OCI-LY7 (cell line): ENCODE measurements around the gene BLNK. TPM values are rescaled to one million over a fixed set of nuclear protein-coding genes. Genes with fewer than 3 reads are reported as not detected.

Experiments
- BruUV-seq: library from RNA; stranded (reverse); fragments of 400-500 nt; replicated peaks from 2 replicates; lab custom pipeline; 2021; lab: Mats Ljungman, UMichigan
- CTCF ChIA-PET: fragments of 300-600 bp; sonication (Branson Sonifier 250); formaldehyde crosslinking; loops from one replicate; lab custom pipeline; 2022; ENCODE audit warnings: antibody characterized with exemption; ENCODE audit not compliant: unreplicated experiment; lab: Charles Lee
- POLR2A ChIA-PET: fragments of 300-600 bp; sonication (Branson Sonifier 250); formaldehyde crosslinking; loops from one replicate; lab custom pipeline; 2022; ENCODE audit warnings: antibody characterized with exemption; lab: Charles Lee
- DNase-seq: peaks from one replicate; pipeline ENCODE4 v3.0.0-alpha.2; 2015; ENCODE audit warnings: low spot score
- H2AFZ ChIP-seq: fragments of 200-600 bp; sonication (generic), shearing (Covaris generic); 2 replicates; pipeline ENCODE4 v1.6.1; 2014; ENCODE audit warnings: mild to moderate bottlenecking, antibody characterized with exemption, low read length, moderate library complexity
- H3K27ac ChIP-seq: fragments of 200-600 bp; sonication (generic); 2 replicates; pipeline ENCODE4 v1.5.1; 2014; ENCODE audit warnings: mixed run types, low read depth, mild to moderate bottlenecking, moderate library complexity, low read length, inconsistent platforms; ENCODE audit not compliant: poor library complexity, severe bottlenecking
- H3K36me3 ChIP-seq: fragments of 200-600 bp; sonication (generic); 2 replicates; pipeline ENCODE4 v1.6.1; 2014; ENCODE audit warnings: mild to moderate bottlenecking, antibody characterized with exemption, low read length, moderate library complexity, mixed read lengths; ENCODE audit not compliant: insufficient read depth
- H3K4me1 ChIP-seq: fragments of 200-600 bp; sonication (generic); 2 replicates; pipeline ENCODE4 v1.5.1; 2014; ENCODE audit warnings: mild to moderate bottlenecking, low read length; ENCODE audit not compliant: insufficient read depth, poor library complexity, severe bottlenecking
- H3K4me2 ChIP-seq: fragments of 200-600 bp; sonication (generic); 2 replicates; pipeline ENCODE4 v1.6.1; 2014; ENCODE audit warnings: mild to moderate bottlenecking, low read length
- H3K4me3 ChIP-seq: fragments of 200-600 bp; sonication (generic); 2 replicates; pipeline ENCODE4 v1.5.1; 2014; ENCODE audit warnings: mild to moderate bottlenecking, low read depth, low read length; ENCODE audit not compliant: poor library complexity, severe bottlenecking
- H3K79me2 ChIP-seq: fragments of 200-600 bp; sonication (generic); 2 replicates; pipeline ENCODE4 v1.6.1; 2016; ENCODE audit warnings: low read depth, mild to moderate bottlenecking, low read length, moderate library complexity, mixed read lengths; ENCODE audit not compliant: insufficient read depth
- H3K9me2 ChIP-seq: fragments of 200-600 bp; sonication (generic); 2 replicates; pipeline ENCODE4 v1.6.1; 2016; ENCODE audit warnings: mild to moderate bottlenecking, low read length, mixed read lengths; ENCODE audit not compliant: insufficient read depth
- H3K9me3 ChIP-seq: fragments of 200-600 bp; sonication (generic); 2 replicates; pipeline ENCODE4 v1.6.1; 2014; ENCODE audit warnings: mild to moderate bottlenecking, mixed run types, low read length, mixed read lengths
- H4K20me1 ChIP-seq: fragments of 200-600 bp; sonication (generic); 2 replicates; pipeline ENCODE4 v1.6.1; 2014; ENCODE audit warnings: mild to moderate bottlenecking, antibody characterized with exemption, low read length, moderate library complexity, mixed read lengths; ENCODE audit not compliant: insufficient read depth
- CTCF ChIP-seq: fragments of 200-600 bp; sonication (generic); conservative IDR thresholded peaks from 2 replicates; pipeline ENCODE4 v1.5.1; 2014; ENCODE audit warnings: mild to moderate bottlenecking, antibody characterized with exemption, low read length, moderate library complexity, mixed read lengths
- EZH2phosphoT487 ChIP-seq: fragments of 200-600 bp; sonication (generic); IDR thresholded peaks from 2 replicates; pipeline ENCODE4 v1.6.1; 2018; ENCODE audit warnings: low read depth, borderline replicate concordance, mild to moderate bottlenecking, mixed run types, antibody characterized with exemption, low read length, moderate library complexity, mixed read lengths
- intact Hi-C: fragments of 100-400 bp; cut with micrococcal nuclease; formaldehyde crosslinking; loops from one replicate; pipeline ENCODE4 v1.10.0; 2022; ENCODE audit not compliant: unreplicated experiment
- total RNA-seq, 2 experiments: library from RNA; depleted of rRNA in 1 of 2; stranded (reverse); fragments of >200 nt in 1 of 2; shearing (Covaris generic) in 1 of 2; gene quantifications; 2 replicates each; pipeline ENCODE4 v1.2.3, GENCODE V29; 2014 to 2022

The BLNK gene
- total RNA-seq, 2 experiments from 2014 or later = 113 to 201 TPM

GRCh38 chr10:96285331-96285752 lies 14.0 kb upstream of the BLNK start:
- Histone ChIP-seq H3K4me1 (peaks cover 81% of the 10 kb centered on the region), H3K27ac (peak overlapping the region; percentile 98), H3K9me3 (no peaks in the 10 kb centered on the region), H3K36me3 (no peaks in the 10 kb centered on the region), H3K9me2 (no peaks in the 10 kb centered on the region), H2AFZ (peak overlapping the region; percentile 86), H4K20me1 (no peaks in the 10 kb centered on the region), H3K4me2 (peak overlapping the region; percentile 59), H3K79me2 (peaks cover 16% of the 10 kb centered on the region; the same call in 1 of the 2 replicates), H3K4me3 (peak overlapping the region; percentile 36)
- intact Hi-C loops = loop anchor here (5.0 to 10.0 kb wide), 2 partner anchors 528 to 991 kb away; partner anchors contain the start of genes ENTPD1 and PDLIM1
- DNase-seq = peak; percentile 78
- ChIA-PET CTCF (no interaction called here), POLR2A (interaction anchor here (0.6 to 5.5 kb wide), 8 partner anchors 10 to 243 kb away, joined by 3 to 176 read pairs (median 6); partner anchors contain the start of gene BLNK)
- TF ChIP-seq CTCF = no peak
- no peak for TF ChIP-seq EZH2phosphoT487
- no TSS peak for BruUV-seq

GRCh38 chr10:96283756-96284155 lies 12.4 kb upstream of the BLNK start:
- no peak for TF ChIP-seq CTCF
- H4K20me1 ChIP-seq = no peaks in the 10 kb centered on the region
- POLR2A ChIA-PET = interaction anchor here (5.5 kb wide), 1 partner anchor 11 kb away, joined by 176 read pairs; the partner anchor contains the start of gene BLNK
- no peak overlapping the region for H3K4me3 ChIP-seq
- H3K36me3 ChIP-seq = no peaks in the 10 kb centered on the region
- H3K79me2 ChIP-seq = peaks cover 10% of the 10 kb centered on the region; the same call in 1 of the 2 replicates
- intact Hi-C loops = loop anchor here (10.0 kb wide), 1 partner anchor 989 kb away; the partner anchor contains the start of gene PDLIM1
- H3K4me2 ChIP-seq = no peak overlapping the region
- no peaks in the 10 kb centered on the region for H3K9me3 ChIP-seq
- no TSS peak for BruUV-seq
- DNase-seq = no peak
- no peak overlapping the region for H2AFZ ChIP-seq
- peaks cover 81% of the 10 kb centered on the region for H3K4me1 ChIP-seq
- H3K27ac ChIP-seq = no peak overlapping the region
- H3K9me2 ChIP-seq = no peaks in the 10 kb centered on the region
- CTCF ChIA-PET = no interaction called here

- Histone ChIP-seq H2AFZ (no peak overlapping the region; the same call in 1 of the 2 replicates), H3K4me2 (no peak overlapping the region), H3K4me3 (no peak overlapping the region), H3K27ac (no peak overlapping the region), H3K36me3 (no peaks in the 10 kb centered on the region), H3K79me2 (peaks cover 10% of the 10 kb centered on the region; the same call in 1 of the 2 replicates), H3K9me2 (no peaks in the 10 kb centered on the region), H4K20me1 (no peaks in the 10 kb centered on the region), H3K4me1 (peaks cover 81% of the 10 kb centered on the region), H3K9me3 (no peaks in the 10 kb centered on the region)
- DNase-seq = no peak
- BruUV-seq = no TSS peak
- intact Hi-C loops = loop anchor here (10.0 kb wide), 1 partner anchor 989 kb away; the partner anchor contains the start of gene PDLIM1
- CTCF ChIA-PET = no interaction called here
- TF ChIP-seq CTCF (no peak), EZH2phosphoT487 (no peak)
- POLR2A ChIA-PET = interaction anchor here (5.5 kb wide), 1 partner anchor 11 kb away, joined by 176 read pairs; the partner anchor contains the start of gene BLNK
These were observed 12.0 kb upstream of the BLNK start for GRCh38 chr10:96283351-96283750.
